Ecto neural progenitor cell (in vitro differentiated cells): ENCODE data around the gene NABP1.

Experiments
- DNase-seq: peaks from one replicate; pipeline ENCODE4 v3.0.0-alpha.2; 2018; ENCODE audit warnings: low spot score

NABP1 gene

DNA sequence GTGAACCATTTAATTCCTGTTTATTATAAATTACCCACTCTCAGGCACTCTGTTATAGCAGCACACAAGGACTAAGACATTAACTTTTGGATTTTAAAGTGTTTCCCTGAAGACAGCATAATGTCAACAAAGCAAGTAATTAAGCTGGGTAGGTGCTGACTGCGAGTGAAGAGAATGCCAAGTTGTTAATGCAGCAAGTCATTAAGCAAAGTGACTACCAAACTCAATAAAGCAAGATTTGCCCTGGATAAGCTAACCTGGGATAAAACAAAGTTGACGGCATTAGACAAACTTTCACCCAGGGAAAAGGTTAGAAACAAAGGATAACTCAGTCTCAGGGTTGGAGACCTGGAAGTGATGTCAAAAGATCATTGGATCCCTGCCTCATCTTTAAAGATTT, 28.4 kb upstream of the NABP1 start:
- DNase-seq, result no peak

DNA sequence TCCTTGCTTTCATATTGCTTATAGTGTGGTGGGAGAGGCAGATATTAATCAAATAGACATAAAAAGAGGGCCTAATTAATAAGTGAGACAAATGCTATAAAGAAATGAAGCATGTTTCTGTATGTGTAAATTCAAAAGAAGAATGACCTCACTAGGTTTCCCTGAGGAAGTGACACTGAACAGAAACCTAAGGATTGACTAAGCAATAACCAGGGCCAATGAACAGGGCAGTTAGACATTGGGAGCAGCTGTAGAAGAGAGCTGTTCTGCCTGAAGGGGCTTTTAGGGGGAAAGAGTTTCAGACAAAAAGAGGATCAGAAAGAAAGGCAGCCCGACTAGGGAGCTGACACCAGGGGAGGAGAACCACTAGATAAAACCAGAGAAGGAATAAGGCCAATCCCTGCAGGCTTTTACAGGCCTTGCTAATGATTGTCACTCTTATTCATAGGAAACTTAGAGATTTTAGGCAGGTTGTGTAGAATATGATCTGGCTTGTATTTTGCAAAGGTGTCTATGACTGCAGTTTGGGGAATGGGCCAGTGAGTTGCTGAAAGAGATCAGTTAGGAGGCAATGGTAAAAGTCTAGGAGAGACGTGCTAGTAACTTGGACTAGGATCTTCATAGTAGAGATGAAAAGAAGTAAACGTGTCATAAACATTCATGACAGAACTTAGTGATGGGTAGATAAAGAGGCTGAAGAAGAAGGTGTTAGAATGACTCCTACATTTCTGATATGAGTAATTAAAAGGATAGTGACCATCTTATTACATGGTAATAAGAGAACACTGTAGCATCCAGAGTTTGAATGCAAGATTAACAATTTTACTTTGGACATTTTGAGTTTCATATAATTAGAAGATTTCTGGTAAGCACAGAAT, 26.8 kb upstream of the NABP1 start:
- no peak for DNase-seq

DNA sequence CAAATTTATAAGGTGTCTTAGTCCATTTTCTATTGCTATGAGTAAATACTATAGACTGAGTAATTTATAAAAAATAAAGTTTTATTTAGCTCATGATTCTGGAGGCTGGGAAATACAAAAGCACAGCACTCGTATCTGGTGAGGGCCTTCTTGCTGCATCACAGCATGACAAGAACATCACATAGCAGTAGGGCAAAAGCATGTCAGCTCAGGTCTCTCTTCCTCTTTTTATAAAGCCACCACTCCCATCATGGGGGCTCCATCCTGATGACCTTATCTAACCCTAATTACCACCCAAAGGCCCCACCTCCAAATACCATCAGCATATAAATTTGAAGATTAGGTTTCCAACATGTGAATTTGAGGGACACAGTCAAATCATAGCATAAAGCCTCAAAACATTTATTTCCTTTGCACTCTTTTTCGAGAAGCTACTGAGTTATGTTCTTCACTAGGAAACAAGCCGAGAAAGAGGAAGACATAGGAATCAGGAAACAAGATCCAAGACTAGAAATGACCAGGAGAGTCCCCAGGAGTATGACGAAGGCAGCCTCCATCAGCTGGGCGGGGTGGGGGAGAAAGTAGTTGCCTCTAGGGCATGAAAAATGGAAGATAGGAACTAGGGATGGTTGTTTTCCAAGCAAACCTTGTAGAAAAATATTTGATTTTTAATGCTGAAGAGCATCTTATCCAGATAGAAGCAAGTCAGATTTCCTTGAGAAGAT, 24.1 kb upstream of the NABP1 start:
- no peak for DNase-seq

DNA sequence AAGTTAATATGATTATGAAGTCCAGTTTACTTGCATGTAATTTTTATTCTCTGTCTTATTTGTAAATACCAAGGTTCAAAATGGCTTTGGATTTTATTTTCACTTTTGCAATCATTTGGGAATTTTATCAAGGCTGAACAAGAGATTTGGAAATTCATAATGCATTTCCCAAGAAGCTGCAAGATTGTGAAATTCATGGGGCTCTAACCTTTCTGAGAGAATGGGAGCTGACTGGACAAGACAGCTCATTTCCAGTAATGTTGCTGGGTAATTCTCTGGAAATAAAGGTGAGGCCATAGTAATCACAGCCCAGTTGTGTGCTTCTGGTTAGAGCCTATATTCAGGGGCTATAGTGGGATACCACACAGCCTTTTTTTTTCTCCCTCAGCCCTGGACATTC, 21.5 kb upstream of the NABP1 start:
- DNase-seq, result no peak

DNA sequence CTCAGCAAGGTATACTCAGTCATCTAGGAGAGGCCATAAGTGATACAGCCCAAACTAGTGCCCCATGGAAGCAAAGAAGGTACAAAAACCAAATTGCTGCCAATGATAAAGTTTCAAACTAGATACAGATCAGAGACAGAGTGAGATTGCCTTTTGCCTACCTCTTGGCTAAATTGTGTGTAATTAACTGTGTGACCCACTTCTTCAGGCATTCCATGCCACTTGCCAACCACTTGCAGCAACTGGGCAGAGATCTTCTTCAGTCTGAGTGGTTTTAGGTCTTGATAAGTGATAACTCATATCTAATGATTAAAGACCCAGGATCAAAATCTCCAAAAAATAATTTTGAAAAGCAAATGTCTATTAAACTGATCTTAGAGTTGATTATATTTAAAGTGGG, 21.1 kb upstream of the NABP1 start:
- no peak for DNase-seq

DNA sequence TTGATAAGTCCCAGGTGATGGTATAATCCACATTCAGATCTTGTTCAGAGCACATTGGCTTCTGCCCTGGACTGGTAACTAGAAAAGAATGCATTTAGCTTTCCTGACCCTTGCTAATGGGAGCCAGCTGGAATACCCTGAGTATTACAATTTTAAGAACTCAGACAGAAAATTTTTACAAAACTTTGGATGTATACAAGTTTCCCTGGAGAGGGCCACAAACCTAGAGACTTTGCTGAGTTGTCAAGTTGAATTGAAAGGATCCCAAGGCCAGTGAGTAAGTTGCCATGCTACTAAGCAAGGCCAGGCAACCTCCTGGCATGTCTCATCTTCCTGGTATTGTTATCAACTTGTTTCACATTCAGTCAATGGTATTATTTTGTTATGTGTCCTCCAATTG, 20.0 kb upstream of the NABP1 start:
- no peak for DNase-seq

DNA sequence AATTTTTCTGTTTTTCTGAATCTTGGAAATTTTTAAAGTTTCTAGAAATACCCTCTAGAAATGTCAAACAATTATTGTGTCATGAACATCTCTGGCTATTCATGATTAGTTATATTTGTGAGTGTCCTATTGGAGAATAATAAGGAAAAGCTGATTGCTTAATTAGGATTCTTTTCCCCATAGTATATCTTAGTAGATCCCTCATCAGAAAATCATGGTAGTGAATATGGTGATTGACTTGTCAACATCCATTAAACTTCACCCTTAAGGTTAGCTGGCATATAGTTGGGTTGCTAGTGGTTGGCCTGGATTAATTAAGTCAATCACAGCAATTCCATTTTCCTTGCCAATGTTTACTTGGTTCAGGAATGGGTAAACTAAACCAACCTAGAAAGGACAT, 18.7 kb upstream of the NABP1 start:
- no peak for DNase-seq

DNA sequence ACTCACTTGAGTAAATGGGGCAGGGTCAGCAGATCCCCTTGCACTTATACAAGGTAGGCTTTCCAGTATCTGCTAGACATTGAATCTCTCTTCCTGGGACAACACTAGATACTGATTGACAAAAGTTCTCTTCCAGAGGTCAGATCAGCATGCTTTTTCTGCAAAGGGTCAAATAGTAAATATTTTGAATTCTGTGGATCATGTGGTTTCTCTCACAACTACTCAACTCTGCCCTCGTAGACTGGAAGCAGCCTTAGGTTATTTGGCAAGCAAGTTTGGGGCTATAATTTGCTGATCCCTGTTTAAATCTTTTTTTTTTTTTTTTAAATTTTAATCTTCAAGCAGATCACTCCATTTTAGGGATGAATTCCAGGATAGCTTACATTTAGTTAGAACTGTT, 17.4 kb upstream of the NABP1 start:
- DNase-seq, result no peak

DNA sequence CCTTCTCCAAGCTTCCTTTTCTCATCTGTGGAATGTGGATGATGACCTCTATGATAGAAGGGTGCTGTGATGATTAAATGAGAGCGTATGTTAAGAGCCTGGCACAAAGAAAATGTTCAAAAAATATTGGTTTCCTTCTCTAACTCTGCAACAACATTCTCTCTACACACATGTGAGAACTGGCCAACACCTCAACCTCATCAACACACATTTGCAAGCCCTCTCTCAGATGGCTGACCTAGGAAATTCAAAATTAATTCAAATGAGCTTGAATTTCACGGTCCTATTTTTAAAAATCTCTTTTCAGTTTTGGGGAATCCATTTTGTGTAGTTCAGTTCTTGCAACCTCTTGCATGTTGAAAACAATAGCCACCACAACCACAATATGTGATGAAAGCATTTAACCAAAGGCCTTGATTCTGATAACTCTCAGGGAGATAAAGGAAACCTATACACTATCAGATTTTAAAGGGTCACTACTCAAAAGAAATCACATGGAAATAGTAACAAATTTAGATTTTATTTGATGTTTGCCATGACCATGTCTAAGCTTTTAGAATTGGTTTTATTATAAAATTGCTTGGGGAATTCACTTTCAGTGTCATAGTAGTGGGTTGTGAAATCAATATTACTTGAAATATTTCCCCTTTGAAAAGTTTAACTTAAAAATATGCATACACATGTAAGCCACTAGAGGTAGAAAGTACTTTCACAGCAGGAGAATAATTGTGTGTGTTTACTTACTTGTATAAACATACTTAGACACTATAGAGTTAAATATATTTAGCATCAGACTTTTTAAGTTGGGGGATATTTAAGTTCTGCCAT, 16.6 kb upstream of the NABP1 start:
- no peak for DNase-seq

DNA sequence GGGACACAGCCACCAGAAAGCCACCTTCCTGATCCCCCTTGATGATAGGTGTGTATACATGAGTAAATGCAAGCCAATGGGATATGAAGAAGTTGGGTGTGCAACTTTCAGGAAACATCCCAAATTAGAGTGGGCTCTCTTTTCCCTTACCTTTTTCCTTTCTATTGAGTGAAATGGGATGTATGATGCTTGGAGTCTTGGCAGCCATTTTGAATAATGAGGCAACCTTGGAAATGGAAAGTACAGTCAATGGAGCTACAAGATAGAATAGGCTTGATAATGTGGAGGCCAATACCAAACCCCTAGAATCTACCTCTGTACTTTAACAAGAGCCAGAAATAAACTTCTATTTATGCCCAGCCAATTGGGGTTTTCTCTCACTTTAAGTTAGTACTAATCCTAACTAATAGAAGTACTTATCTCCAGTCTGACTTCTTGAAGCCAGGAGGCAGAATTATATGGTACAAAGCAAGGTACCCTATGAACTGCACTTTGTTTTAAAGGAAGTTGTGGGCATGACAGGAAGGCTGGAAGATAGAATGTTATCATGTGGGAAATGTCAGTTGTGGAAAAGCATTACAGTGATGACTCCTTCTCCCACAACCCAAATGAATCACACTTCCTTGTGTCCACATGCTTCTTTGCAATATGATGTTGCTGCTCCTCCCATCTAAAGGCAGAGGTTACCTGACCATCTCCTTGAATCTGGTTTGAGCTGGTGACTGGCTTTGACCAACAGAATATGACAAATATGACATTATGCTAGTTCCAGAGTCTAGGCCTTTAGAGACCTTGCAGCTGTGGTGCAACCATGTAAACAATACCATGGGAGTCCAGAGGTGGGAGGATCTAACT, 12.9 kb upstream of the NABP1 start:
- no peak for DNase-seq

DNA sequence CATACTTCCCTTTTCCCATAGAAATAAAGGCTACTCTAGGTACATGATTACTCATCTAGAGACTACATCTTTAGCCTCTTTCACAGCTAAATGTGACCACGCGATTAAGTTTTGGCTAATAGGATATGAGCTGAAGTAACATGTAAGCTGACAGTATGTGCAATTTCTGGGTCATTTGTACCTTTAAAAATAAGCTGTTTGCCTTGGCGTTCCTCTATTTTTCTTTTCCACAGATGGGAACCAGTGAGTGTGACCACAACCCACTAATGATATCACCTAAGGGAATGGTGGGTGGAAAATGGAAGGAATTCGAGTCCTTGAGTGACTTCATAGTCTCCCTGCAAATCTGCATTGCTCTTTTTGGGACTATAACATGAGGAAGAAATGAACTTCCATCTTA, 11.7 kb upstream of the NABP1 start:
- DNase-seq, result no peak

DNA sequence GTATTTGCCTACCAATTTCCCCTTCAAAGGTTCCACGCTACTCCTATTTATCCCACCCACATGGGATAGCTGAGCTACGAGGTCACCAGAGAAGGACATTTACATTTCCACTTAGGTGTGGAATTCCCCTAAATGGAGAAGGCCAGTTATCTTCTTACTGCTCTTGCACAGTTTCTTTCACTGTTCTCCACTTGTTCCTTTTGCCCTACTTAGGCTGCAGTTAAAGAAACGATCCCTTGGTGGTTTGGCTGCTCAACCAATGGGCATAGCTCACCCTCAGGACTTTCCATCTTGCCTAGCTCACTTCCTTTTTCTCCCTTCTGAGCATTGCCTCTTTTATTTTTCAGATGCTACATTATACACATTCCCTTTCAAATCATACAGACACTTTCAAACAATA, 11.2 kb upstream of the NABP1 start:
- DNase-seq, result no peak

DNA sequence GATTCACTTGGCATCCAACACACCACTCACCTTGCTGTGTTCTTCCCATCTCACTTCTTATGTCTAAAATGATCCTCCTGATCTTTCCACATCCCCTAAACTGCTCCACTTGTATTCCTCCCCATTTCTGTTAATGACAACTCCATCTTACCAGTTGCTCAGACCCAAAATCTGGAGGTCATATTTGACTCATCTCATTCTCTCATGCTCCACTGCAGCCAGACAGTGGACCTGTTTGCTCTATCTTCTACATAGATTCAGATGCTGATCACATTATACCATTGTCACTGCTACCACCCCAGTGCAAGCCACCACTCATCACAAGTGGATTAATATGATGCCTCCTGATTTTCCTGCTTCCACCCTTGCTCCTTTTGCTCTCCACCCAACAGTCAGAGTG, 7.9 kb upstream of the NABP1 start:
- DNase-seq, result no peak

DNA sequence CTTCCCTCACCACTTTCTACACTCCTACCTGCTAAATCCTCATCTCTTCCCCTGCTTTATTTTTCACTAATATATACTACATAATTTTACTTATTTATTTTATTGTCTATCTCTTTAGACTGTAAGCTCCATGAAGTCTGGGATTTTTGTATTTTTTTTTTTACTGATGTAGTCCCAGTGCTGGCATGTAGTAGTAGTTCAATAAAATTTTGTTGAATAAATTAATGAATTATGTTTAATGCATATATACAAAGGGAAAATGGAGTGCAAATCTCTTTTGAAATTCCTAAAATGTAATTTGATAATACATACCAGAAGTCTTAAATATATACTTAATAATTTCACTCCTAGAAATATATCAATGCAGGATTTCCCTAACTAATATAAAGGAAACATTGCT, 7.1 kb upstream of the NABP1 start:
- no peak for DNase-seq

DNA sequence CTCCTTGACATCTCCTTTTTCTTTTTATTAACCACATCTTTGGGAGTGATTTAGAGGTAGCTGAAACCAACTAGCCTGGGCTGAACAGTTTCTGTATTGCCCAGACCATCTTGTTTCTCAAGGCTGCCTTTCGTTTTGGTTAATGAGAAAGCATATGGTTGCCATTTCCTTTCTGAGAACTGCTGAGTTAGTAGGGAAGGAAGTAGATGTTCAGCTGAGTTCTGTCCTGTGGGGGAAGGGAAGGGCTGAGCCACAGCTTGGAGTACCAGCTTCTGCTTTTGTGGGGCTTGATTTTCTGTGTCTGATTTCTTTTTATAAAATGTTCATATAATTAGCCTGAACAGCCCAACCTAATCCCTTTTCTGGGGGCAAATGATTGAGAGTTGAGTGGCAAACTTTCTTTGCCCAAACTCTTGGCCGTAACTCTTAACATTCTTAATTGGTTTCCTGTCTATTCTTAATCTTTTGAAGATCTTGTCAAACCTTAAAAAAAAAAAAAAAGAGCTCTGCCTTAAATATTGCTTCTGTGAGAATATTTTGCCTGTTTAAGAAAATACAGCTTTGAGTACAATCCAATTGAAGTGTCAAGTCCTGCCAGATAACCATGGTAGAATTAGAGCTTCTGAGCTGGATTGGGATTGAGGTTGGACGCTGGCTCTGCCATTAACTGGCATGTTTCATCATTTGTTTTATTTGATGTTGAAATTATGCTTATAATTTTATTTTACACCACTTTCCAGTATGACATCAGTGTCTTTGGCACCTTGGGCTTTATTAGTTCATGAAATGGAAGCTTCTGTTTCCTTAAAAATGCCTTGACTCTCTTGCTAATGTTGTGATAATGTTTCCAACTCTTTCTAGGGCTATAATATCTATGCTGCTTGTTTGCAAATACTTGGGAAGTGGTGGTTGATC, 1.9 kb upstream of the NABP1 start:
- no peak for DNase-seq

DNA sequence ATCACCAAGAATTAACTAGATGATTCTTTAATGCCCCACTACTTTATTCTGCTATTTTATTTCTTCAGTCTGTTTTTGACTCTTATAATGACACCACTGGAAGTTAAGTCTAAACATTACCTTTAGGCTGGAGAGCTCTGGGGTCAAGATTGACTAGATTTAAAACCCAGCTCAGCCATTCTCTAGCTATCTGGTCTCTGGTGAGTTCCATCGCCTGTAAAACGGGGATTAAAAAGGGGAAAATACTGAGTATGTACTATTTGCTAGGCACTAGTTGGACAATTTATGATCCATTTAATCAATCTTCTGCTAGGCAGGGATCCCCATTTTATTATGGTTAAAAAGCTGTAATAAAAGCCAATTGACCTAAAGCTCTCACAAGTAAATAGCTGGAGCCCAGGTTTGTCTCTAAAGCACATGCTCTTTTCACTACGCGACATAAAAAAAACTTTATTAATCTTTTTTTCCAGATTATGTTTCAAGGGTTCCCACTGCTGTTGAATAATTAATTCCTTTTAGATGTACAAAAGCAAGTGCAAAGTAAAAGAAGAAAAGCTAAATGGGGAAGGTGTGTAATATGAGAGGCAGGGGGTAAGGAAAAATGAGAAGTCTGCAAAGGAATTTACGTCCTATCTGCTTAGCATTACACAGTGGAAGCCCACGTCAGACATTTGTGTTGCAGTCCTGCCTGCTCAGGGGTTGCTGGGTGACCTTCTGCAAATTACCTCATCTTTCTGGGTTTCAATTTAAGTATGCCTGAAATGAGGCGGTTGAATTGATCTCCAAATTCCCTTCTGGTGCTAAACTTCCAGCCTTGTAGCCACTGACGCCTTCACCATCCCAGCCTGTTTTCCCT, 918 bp upstream of the NABP1 start:
- DNase-seq, result no peak

DNA sequence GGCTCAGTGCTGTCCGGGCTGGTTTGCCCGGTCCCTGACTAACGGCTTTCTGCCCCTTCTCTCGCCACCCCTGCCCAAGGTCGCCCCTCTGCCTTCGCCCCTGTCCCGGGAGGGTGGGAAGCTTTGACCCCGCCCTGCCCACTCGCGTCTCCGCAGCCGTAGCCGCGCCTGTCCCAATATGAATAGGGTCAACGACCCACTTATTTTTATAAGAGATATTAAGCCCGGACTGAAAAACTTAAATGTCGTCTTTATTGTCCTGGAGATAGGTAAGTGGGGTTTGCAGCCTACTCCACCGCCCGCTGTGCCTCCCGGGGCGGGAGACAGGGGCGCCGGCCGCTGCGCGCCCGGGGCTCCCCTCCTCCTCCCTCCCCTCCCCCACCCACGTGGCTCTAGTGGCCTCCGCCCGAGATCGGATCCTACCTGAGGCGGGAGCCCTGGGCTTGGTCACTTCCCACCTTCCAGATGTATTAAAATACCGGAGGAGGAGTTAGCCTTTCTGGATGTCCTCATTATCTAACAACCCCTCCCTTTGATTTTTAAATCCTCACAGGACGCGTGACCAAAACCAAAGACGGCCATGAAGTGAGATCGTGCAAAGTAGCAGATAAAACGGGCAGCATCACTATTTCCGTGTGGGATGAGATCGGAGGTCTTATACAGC, 633 bp downstream of the NABP1 start:
- peak; percentile 61 for DNase-seq

DNA sequence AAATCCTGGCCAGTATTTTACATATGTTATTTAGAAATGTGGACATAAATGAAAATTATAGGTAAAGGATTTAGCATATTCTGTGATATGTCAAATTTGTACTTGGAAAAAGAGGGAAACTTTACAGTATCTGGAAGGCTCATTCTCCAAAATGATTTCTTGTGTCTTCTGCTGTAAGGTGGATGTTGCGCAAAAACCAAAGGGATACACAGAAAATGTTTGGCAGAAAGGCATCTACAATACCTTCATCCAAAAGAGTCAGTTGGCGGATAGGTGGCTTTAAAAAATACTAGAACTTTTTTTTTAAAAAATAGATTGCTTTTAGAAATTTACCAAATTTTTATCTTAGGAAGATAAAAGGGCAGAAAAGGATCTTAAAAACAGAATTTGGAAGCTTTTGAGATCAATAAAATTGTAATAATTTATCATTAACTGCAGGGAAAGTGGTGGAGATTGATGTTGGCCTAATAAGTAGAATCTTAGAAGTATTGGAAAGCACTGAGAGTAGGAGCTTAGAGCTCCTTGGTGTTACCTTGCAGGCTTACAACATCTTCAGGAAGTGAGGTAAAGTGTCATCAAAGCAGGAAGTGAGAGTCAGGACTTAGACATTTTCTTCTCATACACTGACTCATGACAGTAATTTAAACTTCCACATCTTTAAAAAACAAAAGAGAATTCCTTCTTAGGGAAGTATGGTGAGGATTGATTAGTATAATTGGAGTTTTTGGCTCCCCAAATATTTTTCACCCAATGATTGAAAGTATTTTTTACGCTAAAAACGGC, 2.1 kb downstream of the NABP1 start:
- no peak for DNase-seq
